Measurements from ENCODE around the gene WNT3A. TPM values are rescaled to one million over a fixed set of nuclear protein-coding genes. Genes with fewer than 3 reads are reported as not detected.

The WNT3A gene
- total RNA-seq, 2 donors from 2014 or later: not detected

DNA sequence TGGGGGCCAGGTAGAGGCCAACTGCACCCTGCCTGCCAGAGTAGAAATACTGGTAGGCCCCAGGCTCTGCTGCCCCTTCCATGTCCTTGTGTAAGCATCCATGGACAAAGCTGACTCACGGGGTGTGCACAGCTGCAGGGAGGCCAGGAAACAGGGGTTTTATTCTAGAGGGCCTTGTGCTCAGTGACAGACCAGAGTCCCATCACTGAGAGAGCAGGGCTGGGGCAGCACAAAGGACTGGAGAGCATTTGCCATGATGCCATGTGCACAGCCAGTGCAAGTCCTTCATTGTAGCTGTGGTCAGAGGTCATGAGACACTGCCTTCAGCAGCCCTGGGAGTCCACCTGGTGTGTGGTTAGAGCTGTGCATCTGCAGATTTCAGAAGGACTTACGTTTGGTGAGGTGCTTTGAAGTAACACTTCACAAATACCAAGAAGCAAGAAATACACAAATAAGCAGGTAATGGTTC lies 83.8 kb downstream of the WNT3A start:
- DNase-seq (ENCODE audit: low spot score) (no peak), ATAC-seq (ENCODE audit: insufficient number of reproducible peaks, low FRiP score, low read depth) (no peak)
- TF ChIP-seq, protein P1, sequence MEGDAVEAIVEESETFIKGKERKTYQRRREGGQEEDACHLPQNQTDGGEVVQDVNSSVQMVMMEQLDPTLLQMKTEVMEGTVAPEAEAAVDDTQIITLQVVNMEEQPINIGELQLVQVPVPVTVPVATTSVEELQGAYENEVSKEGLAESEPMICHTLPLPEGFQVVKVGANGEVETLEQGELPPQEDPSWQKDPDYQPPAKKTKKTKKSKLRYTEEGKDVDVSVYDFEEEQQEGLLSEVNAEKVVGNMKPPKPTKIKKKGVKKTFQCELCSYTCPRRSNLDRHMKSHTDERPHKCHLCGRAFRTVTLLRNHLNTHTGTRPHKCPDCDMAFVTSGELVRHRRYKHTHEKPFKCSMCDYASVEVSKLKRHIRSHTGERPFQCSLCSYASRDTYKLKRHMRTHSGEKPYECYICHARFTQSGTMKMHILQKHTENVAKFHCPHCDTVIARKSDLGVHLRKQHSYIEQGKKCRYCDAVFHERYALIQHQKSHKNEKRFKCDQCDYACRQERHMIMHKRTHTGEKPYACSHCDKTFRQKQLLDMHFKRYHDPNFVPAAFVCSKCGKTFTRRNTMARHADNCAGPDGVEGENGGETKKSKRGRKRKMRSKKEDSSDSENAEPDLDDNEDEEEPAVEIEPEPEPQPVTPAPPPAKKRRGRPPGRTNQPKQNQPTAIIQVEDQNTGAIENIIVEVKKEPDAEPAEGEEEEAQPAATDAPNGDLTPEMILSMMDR (IDR thresholded peaks at IDR 0.05): no peak
- H3K4me3 ChIP-seq: no peak overlapping the region
- no peaks in the 10 kb centered on the region for H3K27me3 ChIP-seq (replicated peaks; ENCODE audit: insufficient read depth)
- H3K27ac ChIP-seq: no peak overlapping the region
- peaks cover 9% of the 10 kb centered on the region for H3K9me3 ChIP-seq
- H3K4me1 ChIP-seq (ENCODE audit: control insufficient read depth in 1 of 2, low read depth in 2 of 2): peaks cover 58 to 72% of the 10 kb centered on the region in 2 donors
- H3K36me3 ChIP-seq: no peaks in the 10 kb centered on the region

DNA sequence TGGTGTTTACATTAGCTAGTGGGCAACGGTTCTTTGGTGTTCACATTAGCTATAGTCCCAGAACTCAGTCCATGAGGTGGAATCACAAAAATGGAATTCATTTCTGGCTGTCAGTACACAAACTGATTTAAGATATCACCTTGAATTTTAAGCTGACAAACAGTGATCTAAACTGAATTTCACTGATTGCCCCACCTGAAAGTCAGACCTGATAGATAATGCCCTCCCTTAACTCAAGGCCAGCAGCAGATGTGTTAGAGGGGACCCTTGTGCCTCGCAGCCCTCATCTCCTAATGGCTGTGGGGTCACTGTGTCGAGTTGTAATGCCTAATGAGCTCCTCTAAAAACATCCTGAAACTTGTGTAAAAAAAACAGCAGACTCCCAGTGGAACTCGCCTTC lies 84.3 kb downstream of the WNT3A start:
- Histone ChIP-seq H3K9me3 (peaks cover 9% of the 10 kb centered on the region), H3K36me3 (no peaks in the 10 kb centered on the region), H3K27ac (no peak overlapping the region), H3K4me3 (no peak overlapping the region), H3K27me3 (replicated peaks; ENCODE audit: insufficient read depth) (no peaks in the 10 kb centered on the region), H3K4me1 (ENCODE audit: control insufficient read depth in 1 of 2, low read depth in 2 of 2) (peaks cover 54 to 68% of the 10 kb centered on the region in 2 donors)
- no peak for ATAC-seq (ENCODE audit: insufficient number of reproducible peaks, low FRiP score, low read depth)
- DNase-seq (ENCODE audit: low spot score): no peak
- TF ChIP-seq, protein P1 (IDR thresholded peaks at IDR 0.05): no peak

DNA sequence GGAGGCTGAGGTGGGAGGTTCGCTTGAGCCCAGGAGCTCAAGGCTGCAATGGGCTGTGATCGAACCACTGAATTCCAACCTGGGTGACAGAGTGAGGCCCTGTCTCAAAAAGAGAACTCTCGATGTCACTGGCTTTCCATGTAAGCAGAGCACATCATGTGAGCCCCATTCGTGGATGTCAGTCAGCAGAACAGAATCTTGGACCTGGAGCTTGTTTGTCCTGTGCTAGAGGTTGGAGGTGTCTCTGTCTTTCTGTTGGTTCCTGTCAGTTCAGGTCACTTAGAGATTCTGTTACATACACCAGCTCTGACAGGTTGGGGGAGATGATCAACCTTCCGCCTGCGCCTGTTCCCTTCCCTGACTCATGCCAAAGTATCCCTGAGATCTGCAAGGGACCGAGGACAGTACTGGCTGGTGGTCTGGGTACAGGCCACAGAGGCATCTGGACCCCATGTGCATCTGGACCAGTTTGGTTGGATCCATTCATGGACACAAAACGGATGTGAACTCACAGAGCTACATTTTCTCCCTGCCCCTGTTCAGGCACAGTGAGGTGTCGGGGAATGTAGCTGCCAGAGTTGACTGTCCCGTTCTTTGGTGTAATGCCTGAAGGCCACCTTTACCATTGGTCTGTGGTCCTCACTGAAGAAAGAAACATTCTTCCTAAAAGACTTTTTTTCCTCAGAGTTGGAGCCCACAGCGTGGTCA lies 85.7 kb downstream of the WNT3A start:
- Histone ChIP-seq H3K36me3 (peaks cover 5% of the 10 kb centered on the region), H3K9me3 (peaks cover 9% of the 10 kb centered on the region), H3K27me3 (replicated peaks; ENCODE audit: insufficient read depth) (no peaks in the 10 kb centered on the region), H3K27ac (no peak overlapping the region), H3K4me1 (ENCODE audit: control insufficient read depth in 1 of 2, low read depth in 2 of 2) (peaks cover 39 to 58% of the 10 kb centered on the region in 2 donors), H3K4me3 (no peak overlapping the region)
- TF ChIP-seq, protein P1 (IDR thresholded peaks at IDR 0.05): no peak
- no peak for DNase-seq (ENCODE audit: low spot score)
- no peak for ATAC-seq (ENCODE audit: insufficient number of reproducible peaks, low FRiP score, low read depth)

DNA sequence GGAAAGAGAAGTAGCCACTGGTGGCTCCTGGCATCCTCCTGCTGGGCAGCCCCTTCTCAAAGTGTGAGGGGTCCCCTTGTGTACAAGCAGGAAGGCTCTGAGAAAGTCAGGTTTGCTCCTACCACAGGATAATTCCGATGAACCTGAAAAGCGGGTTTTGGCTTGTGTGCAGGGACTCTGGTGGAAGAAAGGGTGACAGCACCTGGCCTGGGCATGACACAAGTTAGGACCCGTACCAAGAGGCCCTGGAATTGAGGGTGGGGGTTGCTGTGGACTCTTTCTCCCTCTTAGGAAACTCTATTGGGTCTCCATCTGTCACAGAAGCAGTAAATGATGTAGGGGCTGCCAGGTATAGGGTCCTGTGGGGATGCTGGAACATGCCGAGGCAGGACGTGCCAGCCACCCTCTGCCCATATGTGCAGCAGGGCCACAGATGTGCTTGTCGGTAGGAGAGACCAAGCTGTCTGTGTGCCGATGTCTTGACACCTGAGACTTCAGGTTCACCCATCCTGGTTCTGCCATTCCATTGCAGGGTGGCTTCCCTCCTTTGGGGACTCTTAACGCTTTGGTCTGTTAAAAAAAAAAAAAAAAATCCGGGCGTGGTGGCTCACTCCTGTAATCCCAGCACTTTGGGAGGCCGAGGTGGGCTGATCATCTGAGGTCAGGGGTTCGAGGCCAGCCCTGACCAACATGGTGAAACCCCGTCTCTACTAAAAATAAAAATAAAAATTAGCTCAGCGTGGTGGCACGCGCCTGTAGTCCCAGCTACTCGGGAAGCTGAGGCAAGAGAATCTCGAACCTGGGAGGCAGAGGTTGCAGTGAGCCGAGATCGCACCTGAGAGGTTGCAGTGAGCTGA lies 86.5 kb downstream of the WNT3A start:
- DNase-seq (ENCODE audit: low spot score) (no peak), ATAC-seq (ENCODE audit: insufficient number of reproducible peaks, low FRiP score, low read depth) (no peak)
- H3K4me3 ChIP-seq: no peak overlapping the region
- peaks cover 9% of the 10 kb centered on the region for H3K9me3 ChIP-seq
- TF ChIP-seq, protein P1 (IDR thresholded peaks at IDR 0.05): no peak
- no peaks in the 10 kb centered on the region for H3K27me3 ChIP-seq (replicated peaks; ENCODE audit: insufficient read depth)
- H3K4me1 ChIP-seq (ENCODE audit: control insufficient read depth in 1 of 2, low read depth in 2 of 2): peaks cover 32 to 50% of the 10 kb centered on the region in 2 donors
- H3K36me3 ChIP-seq: peaks cover 13% of the 10 kb centered on the region
- no peak overlapping the region for H3K27ac ChIP-seq

DNA sequence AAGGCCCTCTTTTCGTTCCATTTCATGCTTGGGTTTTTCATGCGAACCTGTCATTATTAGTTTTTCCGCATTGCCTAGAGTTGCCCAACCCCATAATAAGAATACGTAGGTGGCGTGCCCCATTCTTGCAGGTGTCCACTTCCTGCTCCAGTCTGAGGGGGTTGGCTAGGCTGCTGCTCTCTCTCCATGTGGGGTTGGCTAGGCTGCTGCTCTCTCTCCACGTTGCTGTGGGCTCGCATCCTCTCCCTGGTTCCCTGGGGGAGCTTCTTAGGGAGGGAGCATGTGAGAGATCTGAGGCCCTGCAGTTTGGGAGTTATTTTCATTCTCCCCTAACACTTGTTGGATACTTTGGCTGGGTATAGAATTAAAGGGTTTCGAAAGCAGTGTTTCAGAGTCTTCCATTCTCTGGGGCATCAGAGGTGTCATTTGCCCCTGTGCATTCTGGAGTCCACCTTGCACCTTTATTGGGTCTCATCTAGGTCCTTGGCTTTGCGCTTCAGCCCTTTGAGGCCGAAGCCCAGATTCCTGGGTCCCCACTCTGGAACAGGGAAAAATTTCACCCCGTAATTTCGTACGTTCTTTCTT lies 87.7 kb downstream of the WNT3A start:
- no peak for DNase-seq (ENCODE audit: low spot score)
- no peak overlapping the region for H3K27ac ChIP-seq
- H3K4me3 ChIP-seq: no peak overlapping the region
- peaks cover 20 to 38% of the 10 kb centered on the region in 2 donors for H3K4me1 ChIP-seq (ENCODE audit: control insufficient read depth in 1 of 2, low read depth in 2 of 2)
- H3K36me3 ChIP-seq: peaks cover 25% of the 10 kb centered on the region
- TF ChIP-seq, protein P1 (IDR thresholded peaks at IDR 0.05): no peak
- peaks cover 9% of the 10 kb centered on the region for H3K9me3 ChIP-seq
- H3K27me3 ChIP-seq (replicated peaks; ENCODE audit: insufficient read depth): no peaks in the 10 kb centered on the region
- no peak for ATAC-seq (ENCODE audit: insufficient number of reproducible peaks, low FRiP score, low read depth)
